ENCODE data around the gene USP17L17.
"Not testable (repeated sequence)": the region's sequence is repeated elsewhere in the genome, so short reads cannot be mapped to it uniquely, and the experiment has no call there.

Gene USP17L17, protein sequence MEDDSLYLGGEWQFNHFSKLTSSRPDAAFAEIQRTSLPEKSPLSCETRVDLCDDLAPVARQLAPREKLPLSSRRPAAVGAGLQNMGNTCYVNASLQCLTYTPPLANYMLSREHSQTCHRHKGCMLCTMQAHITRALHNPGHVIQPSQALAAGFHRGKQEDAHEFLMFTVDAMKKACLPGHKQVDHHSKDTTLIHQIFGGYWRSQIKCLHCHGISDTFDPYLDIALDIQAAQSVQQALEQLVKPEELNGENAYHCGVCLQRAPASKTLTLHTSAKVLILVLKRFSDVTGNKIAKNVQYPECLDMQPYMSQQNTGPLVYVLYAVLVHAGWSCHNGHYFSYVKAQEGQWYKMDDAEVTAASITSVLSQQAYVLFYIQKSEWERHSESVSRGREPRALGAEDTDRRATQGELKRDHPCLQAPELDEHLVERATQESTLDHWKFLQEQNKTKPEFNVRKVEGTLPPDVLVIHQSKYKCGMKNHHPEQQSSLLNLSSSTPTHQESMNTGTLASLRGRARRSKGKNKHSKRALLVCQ

DNA sequence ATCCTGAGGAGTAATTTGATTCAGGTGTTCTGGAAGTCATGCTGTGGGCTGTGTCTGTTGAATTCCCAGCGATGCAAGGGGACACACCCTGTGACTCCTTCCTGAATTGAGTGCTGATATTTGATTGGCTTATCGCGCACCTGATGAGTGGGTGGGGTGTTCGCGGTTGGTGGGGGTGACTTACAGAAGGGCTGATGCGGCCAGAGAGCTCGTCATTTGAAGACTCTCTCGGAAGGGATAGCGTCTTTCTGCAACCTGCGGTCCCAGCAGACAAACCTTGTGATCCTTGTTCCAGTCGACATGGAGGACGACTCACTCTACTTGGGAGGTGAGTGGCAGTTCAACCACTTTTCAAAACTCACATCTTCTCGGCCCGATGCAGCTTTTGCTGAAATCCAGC lies at the start of gene USP17L17:
Gene USP17L17 (plus strand): TSS at position 301 of the 400 bp plus-strand sequence. CDS start 0 bp downstream, at position 301.
- DNase-seq, result not testable (repeated sequence)

DNA sequence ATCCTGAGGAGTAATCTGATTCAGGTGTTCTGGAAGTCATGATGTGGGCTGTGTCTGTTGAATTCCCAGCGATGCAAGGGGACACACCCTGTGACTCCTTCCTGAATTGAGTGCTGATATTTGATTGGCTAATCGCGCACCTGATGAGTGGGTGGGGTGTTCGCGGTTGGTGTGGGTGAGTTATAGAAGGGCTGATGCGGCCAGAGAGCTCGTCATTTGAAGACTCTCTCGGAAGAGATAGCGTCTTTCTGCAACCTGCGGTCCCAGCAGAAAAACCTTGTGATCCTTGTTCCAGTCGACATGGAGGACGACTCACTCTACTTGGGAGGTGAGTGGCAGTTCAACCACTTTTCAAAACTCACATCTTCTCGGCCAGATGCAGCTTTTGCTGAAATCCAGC lies 33.3 kb upstream of the USP17L17 start, which contains the start of gene USP17L10:
Gene USP17L10 (plus strand): TSS at position 301 of the 400 bp plus-strand sequence. CDS start 0 bp downstream, at position 301.
- DNase-seq, result not testable (repeated sequence)

DNA sequence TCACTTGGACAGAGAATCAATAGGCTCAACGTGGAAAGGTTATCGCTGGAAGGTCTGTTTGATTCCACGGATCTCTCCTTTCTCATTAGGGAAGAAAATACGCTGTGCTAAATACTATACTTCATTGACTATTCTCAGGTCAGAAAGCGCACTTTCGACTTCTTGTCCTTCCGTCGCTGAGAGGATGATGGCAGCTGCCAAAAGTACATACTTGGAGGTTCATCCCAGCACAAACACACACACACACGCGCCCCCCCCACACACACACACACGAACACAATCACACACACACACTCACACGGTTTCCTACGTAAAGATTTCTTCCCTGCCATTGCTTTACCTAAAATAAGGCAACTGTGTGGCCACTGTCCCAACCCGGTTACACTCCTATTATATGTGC lies 29.0 kb upstream of the USP17L17 start:
- DNase-seq, result not testable (repeated sequence)

DNA sequence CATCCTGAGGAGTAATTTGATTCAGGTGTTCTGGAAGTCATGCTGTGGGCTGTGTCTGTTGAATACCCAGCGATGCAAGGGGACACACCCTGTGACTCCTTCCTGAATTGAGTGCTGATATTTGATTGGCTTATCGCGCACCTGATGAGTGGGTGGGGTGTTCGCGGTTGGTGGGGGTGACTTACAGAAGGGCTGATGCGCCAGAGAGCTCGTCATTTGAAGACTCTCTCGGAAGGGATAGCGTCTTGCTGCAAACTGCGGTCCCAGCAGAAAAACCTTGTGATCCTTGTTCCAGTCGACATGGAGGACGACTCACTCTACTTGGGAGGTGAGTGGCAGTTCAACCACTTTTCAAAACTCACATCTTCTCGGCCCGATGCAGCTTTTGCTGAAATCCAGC lies 28.6 kb upstream of the USP17L17 start, which contains the start of gene USP17L11:
Gene USP17L11 (plus strand): TSS at position 301 of the 400 bp plus-strand sequence. CDS start 0 bp downstream, at position 301.
- not testable (repeated sequence) for DNase-seq

DNA sequence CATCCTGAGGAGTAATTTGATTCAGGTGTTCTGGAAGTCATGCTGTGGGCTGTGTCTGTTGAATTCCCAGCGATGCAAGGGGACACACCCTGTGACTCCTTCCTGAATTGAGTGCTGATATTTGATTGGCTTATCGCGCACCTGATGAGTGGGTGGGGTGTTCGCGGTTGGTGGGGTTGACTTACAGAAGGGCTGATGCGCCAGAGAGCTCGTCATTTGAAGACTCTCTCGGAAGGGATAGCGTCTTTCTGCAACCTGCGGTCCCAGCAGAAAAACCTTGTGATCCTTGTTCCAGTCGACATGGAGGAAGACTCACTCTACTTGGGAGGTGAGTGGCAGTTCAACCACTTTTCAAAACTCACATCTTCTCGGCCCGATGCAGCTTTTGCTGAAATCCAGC lies 23.8 kb upstream of the USP17L17 start, which contains the start of gene USP17L12:
Gene USP17L12 (plus strand): TSS at position 301 of the 400 bp plus-strand sequence. CDS start 0 bp downstream, at position 301.
- not testable (repeated sequence) for DNase-seq

DNA sequence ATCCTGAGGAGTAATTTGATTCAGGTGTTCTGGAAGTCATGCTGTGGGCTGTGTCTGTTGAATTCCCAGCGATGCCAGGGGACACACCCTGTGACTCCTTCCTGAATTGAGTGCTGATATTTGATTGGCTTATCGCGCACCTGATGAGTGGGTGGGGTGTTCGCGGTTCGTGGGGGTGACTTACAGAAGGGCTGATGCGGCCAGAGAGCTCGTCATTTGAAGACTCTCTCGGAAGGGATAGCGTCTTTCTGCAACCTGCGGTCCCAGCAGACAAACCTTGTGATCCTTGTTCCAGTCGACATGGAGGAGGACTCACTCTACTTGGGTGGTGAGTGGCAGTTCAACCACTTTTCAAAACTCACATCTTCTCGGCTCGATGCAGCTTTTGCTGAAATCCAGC lies 19.1 kb upstream of the USP17L17 start, which contains the start of gene USP17L13:
Gene USP17L13 (plus strand): TSS at position 301 of the 400 bp plus-strand sequence. CDS start 0 bp downstream, at position 301.
- DNase-seq, result not testable (repeated sequence)

DNA sequence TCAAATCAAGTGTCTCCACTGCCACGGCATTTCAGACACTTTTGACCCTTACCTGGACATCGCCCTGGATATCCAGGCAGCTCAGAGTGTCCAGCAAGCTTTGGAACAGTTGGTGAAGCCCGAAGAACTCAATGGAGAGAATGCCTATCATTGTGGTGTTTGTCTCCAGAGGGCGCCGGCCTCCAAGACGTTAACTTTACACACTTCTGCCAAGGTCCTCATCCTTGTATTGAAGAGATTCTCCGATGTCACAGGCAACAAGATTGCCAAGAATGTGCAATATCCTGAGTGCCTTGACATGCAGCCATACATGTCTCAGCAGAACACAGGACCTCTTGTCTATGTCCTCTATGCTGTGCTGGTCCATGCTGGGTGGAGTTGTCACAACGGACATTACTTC lies 13.4 kb upstream of the USP17L17 start:
- DNase-seq, result not testable (repeated sequence)

DNA sequence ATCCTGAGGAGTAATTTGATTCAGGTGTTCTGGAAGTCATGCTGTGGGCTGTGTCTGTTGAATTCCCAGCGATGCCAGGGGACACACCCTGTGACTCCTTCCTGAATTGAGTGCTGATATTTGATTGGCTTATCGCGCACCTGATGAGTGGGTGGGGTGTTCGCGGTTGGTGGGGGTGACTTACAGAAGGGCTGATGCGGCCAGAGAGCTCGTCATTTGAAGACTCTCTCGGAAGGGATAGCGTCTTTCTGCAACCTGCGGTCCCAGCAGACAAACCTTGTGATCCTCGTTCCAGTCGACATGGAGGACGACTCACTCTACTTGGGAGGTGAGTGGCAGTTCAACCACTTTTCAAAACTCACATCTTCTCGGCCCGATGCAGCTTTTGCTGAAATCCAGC lies 9.6 kb upstream of the USP17L17 start, which contains the start of gene USP17L15:
Gene USP17L15 (plus strand): TSS at position 301 of the 400 bp plus-strand sequence. CDS start 0 bp downstream, at position 301.
- not testable (repeated sequence) for DNase-seq

DNA sequence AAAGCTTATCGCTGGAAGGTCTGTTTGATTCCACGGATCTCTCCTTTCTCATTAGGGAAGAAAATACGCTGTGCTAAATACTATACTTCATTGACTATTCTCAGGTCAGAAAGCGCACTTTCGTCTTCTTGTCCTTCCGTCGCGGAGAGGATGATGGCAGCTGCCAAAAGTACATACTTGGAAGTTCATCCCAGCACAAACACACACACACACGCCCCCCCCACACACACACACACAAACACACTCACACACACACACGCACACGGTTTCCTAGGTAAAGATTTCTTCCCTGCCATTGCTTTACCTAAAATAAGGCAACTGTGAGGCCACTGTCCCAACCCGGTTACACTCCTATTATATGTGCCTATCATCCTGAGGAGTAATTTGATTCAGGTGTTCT lies 5.2 kb upstream of the USP17L17 start:
- DNase-seq, result not testable (repeated sequence)

DNA sequence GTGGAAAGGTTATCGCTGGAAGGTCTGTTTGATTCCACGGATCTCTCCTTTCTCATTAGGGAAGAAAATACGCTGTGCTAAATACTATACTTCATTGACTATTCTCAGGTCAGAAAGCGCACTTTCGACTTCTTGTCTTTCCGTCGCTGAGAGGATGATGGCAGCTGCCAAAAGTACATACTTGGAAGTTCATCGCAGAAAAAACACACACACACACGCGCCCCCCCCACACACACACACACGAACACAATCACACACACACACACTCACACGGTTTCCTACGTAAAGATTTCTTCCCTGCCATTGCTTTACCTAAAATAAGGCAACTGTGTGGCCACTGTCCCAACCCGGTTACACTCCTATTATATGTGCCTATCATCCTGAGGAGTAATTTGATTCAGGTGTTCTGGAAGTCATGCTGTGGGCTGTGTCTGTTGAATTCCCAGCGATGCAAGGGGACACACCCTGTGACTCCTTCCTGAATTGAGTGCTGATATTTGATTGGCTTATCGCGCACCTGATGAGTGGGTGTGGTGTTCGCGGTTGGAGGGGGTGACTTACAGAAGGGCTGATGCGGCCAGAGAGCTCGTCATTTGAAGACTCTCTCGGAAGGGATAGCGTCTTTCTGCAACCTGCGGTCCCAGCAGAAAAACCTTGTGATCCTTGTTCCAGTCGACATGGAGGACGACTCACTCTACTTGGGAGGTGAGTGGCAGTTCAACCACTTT lies 4.4 kb downstream of the USP17L17 start, which contains the start of gene USP17L18:
Gene USP17L18 (plus strand): TSS at position 678 of the 728 bp plus-strand sequence. CDS start 0 bp downstream, at position 678.
- not testable (repeated sequence) for DNase-seq

DNA sequence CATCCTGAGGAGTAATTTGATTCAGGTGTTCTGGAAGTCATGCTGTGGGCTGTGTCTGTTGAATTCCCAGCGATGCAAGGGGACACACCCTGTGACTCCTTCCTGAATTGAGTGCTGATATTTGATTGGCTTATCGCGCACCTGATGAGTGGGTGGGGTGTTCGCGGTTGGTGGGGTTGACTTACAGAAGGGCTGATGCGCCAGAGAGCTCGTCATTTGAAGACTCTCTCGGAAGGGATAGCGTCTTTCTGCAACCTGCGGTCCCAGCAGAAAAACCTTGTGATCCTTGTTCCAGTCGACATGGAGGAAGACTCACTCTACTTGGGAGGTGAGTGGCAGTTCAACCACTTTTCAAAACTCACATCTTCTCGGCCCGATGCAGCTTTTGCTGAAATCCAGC lies 9.4 kb downstream of the USP17L17 start, which contains the start of gene USP17L19:
Gene USP17L19 (plus strand): TSS at position 301 of the 400 bp plus-strand sequence. CDS start 0 bp downstream, at position 301.
- DNase-seq, result not testable (repeated sequence)

DNA sequence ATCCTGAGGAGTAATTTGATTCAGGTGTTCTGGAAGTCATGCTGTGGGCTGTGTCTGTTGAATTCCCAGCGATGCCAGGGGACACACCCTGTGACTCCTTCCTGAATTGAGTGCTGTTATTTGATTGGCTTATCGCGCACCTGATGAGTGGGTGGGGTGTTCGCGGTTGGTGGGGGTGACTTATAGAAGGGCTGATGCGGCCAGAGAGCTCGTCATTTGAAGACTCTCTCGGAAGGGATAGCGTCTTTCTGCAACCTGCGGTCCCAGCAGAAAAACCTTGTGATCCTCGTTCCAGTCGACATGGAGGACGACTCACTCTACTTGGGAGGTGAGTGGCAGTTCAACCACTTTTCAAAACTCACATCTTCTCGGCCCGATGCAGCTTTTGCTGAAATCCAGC lies 14.1 kb downstream of the USP17L17 start, which contains the start of gene USP17L20:
Gene USP17L20 (plus strand): TSS at position 301 of the 400 bp plus-strand sequence. CDS start 0 bp downstream, at position 301.
- DNase-seq, result not testable (repeated sequence)

DNA sequence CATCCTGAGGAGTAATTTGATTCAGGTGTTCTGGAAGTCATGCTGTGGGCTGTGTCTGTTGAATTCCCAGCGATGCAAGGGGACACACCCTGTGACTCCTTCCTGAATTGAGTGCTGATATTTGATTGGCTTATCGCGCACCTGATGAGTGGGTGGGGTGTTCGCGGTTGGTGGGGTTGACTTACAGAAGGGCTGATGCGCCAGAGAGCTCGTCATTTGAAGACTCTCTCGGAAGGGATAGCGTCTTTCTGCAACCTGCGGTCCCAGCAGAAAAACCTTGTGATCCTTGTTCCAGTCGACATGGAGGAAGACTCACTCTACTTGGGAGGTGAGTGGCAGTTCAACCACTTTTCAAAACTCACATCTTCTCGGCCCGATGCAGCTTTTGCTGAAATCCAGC lies 18.9 kb downstream of the USP17L17 start, which contains the start of gene USP17L21:
Gene USP17L21 (plus strand): TSS at position 301 of the 400 bp plus-strand sequence. CDS start 0 bp downstream, at position 301.
- DNase-seq, result not testable (repeated sequence)

DNA sequence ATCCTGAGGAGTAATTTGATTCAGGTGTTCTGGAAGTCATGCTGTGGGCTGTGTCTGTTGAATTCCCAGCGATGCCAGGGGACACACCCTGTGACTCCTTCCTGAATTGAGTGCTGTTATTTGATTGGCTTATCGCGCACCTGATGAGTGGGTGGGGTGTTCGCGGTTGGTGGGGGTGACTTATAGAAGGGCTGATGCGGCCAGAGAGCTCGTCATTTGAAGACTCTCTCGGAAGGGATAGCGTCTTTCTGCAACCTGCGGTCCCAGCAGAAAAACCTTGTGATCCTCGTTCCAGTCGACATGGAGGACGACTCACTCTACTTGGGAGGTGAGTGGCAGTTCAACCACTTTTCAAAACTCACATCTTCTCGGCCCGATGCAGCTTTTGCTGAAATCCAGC lies 23.6 kb downstream of the USP17L17 start, which contains the start of gene USP17L22:
Gene USP17L22 (plus strand): TSS at position 301 of the 400 bp plus-strand sequence. CDS start 0 bp downstream, at position 301.
- DNase-seq, result not testable (repeated sequence)

DNA sequence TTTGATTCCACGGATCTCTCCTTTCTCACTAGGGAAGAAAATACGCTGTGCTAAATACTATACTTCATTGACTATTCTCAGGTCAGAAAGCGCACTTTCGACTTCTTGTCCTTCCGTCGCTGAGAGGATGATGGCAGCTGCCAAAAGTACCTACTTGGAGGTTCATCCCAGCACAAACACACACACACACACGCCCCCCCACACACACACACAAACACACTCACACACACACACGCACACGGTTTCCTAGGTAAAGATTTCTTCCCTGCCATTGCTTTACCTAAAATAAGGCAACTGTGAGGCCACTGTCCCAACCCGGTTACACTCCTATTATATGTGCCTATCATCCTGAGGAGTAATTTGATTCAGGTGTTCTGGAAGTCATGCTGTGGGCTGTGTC lies 28.0 kb downstream of the USP17L17 start:
- not testable (repeated sequence) for DNase-seq

All from HCEC 1CT (cell line).